ENCODE data around the gene INSYN1.

The INSYN1 gene

DNA sequence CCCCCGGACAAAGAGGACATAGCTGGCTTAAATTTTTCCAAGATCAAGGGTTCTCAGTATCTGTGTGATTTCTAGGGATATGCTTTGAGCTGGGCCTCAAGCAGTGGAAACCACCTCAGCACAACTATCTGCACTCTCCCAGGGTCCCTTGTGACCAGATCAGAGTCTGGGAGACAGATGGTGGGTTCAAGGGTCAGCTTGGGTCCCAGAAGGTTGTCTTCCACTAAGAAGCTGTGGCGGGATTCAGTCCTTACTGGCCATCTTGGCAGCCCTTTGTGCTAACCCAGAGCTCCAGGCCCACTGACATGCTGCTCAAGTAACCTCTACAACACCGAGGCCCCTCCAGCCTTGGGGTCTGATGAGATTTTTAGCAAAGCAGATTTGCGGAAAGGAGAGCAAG is 2.7 kb downstream of the INSYN1 start:
- TF ChIP-seq, protein P1, sequence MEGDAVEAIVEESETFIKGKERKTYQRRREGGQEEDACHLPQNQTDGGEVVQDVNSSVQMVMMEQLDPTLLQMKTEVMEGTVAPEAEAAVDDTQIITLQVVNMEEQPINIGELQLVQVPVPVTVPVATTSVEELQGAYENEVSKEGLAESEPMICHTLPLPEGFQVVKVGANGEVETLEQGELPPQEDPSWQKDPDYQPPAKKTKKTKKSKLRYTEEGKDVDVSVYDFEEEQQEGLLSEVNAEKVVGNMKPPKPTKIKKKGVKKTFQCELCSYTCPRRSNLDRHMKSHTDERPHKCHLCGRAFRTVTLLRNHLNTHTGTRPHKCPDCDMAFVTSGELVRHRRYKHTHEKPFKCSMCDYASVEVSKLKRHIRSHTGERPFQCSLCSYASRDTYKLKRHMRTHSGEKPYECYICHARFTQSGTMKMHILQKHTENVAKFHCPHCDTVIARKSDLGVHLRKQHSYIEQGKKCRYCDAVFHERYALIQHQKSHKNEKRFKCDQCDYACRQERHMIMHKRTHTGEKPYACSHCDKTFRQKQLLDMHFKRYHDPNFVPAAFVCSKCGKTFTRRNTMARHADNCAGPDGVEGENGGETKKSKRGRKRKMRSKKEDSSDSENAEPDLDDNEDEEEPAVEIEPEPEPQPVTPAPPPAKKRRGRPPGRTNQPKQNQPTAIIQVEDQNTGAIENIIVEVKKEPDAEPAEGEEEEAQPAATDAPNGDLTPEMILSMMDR (IDR thresholded peaks at IDR 0.05; ENCODE audit: borderline replicate concordance, control extremely low read depth, extremely low read depth, insufficient read depth, missing control alignments): no peak
- in situ Hi-C loops (cut with MboI; ENCODE audit: low sequenced_read_pairs, unreplicated experiment): no loop called here
- DNase-seq (ENCODE audit: low spot score): no peak

DNA sequence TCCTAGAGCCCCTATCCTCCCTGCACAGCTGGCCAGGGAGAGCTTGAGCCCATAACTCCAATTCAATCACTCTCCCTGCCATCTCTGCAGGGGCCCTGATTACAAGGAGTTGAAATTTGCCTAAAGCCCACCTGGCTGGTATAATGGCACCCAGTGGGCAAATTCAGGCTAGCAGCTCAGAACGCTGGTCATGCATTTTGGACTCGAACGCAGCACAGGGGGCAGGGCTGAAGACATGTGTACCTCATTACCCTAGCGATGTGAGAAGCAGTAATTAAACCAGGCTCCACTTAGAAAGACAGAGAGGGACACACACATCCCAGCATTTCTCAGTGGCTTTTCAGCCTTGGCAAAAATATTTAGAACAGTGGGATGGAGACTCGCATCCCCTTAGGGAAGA is 3.2 kb downstream of the INSYN1 start:
- DNase-seq (ENCODE audit: low spot score): no peak
- TF ChIP-seq, protein P1 (IDR thresholded peaks at IDR 0.05; ENCODE audit: borderline replicate concordance, control extremely low read depth, extremely low read depth, insufficient read depth, missing control alignments): no peak
- in situ Hi-C loops (cut with MboI; ENCODE audit: low sequenced_read_pairs, unreplicated experiment): no loop called here

DNA sequence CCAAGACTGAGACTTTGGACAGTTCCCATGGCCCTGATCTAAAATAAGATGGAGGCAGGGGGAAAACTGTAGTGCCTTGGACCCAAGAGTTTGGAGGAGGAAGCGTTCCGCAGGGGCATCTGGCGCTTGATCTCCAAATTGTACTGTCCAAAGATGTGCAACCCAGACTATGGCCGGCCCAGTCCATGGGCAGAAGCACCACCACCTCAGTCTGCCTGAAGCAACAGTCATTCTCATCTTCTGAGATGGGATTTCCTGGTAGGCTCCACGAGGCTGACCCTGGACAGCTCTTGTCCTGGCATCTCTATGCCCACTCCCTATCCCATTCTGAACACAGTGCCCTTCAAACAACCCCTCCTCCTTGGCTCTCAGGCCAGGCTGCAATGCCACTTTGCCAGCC is 3.6 kb downstream of the INSYN1 start:
- in situ Hi-C loops (cut with MboI; ENCODE audit: low sequenced_read_pairs, unreplicated experiment): no loop called here

DNA sequence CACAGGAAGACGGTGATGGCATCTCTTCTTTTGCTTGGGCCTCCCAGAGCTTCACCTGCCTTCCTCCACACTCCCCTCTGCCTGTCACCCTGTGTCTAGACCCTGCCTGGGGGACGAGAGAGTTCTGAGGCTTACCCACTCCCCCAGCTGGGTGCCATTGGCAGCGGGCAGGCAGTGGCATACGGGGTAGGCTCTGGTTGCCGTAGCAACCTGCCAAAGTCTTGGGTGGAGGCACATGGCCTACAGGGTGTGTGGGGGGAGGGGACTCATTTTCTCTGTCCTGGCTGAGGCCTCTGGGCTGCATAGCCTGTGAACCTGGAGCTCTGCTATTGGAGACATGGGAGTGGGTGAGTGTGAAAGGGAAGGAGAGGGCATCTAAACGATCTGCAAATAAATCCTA is 4.4 kb downstream of the INSYN1 start:
- in situ Hi-C loops (cut with MboI; ENCODE audit: low sequenced_read_pairs, unreplicated experiment): no loop called here
- no peak for DNase-seq (ENCODE audit: low spot score)
- TF ChIP-seq, protein P1 (IDR thresholded peaks at IDR 0.05; ENCODE audit: borderline replicate concordance, control extremely low read depth, extremely low read depth, insufficient read depth, missing control alignments): no peak

More for the DNA sequence above, 3.6 kb downstream of the INSYN1 start:
- DNase-seq (ENCODE audit: low spot score): no peak
- TF ChIP-seq, protein P1 (IDR thresholded peaks at IDR 0.05; ENCODE audit: borderline replicate concordance, control extremely low read depth, extremely low read depth, insufficient read depth, missing control alignments): no peak

DNA sequence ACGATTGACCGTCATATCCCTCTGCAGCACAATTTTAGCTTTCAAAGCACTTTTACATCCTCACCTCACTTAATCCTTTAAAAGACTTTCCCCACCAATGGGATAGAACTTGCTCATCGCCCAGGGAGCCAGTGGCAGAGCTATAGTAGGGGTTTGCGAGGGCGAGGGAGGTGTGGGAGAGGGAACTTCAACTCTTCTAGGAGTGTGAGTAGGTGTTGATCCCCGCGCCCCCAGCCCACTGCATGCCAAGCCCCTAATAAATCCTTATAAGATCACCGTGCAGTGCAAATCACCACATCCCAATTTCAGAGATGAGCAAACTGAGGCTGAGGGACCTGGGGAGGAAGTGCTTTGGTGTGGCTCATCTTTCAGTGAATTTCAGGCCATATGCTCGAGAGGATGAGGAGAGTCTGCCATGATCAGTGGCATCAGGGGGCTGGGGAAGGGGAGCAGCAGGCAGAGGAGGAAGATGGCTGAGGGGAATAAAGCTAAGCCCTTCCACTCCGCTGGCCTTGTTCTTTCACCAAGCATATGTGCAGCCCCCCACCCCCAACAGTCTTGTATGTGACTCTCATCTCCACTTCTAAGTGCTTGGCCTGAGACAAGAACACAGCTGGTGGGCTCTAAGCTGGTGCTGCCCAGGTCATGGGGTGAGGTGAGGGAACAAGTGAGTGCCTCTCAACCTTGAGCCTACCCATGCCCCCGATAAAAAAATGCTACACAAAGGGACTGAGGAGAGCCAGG is 5.1 kb downstream of the INSYN1 start:
- DNase-seq (ENCODE audit: low spot score): no peak
- in situ Hi-C loops (cut with MboI; ENCODE audit: low sequenced_read_pairs, unreplicated experiment): no loop called here
- TF ChIP-seq, protein P1 (IDR thresholded peaks at IDR 0.05; ENCODE audit: borderline replicate concordance, control extremely low read depth, extremely low read depth, insufficient read depth, missing control alignments): no peak

DNA sequence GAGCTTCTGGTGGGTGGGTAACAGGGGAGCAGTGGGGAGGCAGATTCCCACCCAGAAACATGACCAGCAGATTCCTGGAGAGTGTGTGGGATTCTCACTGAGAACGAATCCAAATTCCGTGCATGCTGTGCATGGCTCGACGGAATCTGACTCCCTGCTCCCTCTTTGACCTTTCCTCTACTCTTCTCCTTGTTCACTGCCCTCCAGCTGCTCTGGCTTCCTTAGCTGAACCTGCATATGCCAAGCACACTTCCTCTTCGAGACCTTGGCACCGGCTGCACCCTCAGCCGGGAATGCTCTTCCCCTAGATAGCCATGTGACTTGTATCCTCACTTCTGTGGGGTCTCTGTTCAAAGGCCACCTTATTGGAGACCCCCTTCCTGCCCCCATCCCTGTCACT is 6.3 kb downstream of the INSYN1 start:
- DNase-seq (ENCODE audit: low spot score): no peak
- in situ Hi-C loops (cut with MboI; ENCODE audit: low sequenced_read_pairs, unreplicated experiment): no loop called here
- TF ChIP-seq, protein P1 (IDR thresholded peaks at IDR 0.05; ENCODE audit: borderline replicate concordance, control extremely low read depth, extremely low read depth, insufficient read depth, missing control alignments): no peak

Measured in GM13976 (cell line).